HepG2 (cell line): Measurements from ENCODE around the gene THOC5. TPM values are rescaled to one million over a fixed set of nuclear protein-coding genes. Genes with fewer than 3 reads are reported as not detected.
A peak's percentile ranks its signal among the peaks of the same experiment; 100 is the strongest.

Source experiments
- BORCS8-MEF2B ChIP-seq: sonication (generic); formaldehyde crosslinking; IDR thresholded peaks from 2 replicates; pipeline ENCODE4 v1.8.0; 2022; ENCODE audit warnings: mild to moderate bottlenecking, missing genetic modification reagents
- CBFB ChIP-seq: sonication (generic); formaldehyde crosslinking; IDR thresholded peaks from 2 replicates; pipeline ENCODE4 v1.4.0; 2020; ENCODE audit warnings: missing genetic modification reagents
- CHD2 ChIP-seq: IDR thresholded peaks from 2 replicates; pipeline ENCODE4 v1.6.1; 2011; ENCODE audit warnings: low read depth, low read length, improper control_type of control experiment
- EP300 ChIP-seq, 3 experiments: sonication (generic) in 1 of 3; formaldehyde crosslinking in 1 of 3; IDR thresholded peaks; 2 replicates each; pipeline versions ENCODE4 v1.5.1 to v1.6.1; 2011 to 2020; ENCODE audit warnings: low read depth in 2 of 3, low read length in 2 of 3, borderline replicate concordance in 1 of 3, improper control_type of control experiment in 1 of 3, mild to moderate bottlenecking in 1 of 3, missing genetic modification reagents in 1 of 3, moderate library complexity in 1 of 3
- FOXA1 ChIP-seq, 2 experiments: fragments of 450-650 bp in 1 of 2; sonication (generic) in 1 of 2; formaldehyde crosslinking in 1 of 2; IDR thresholded peaks; 2 replicates each; pipeline versions ENCODE4 v1.4.0 to v1.6.1; 2016 to 2020; ENCODE audit warnings: missing genetic modification reagents in 1 of 2
- FOXP1 ChIP-seq, 2 experiments: fragments of 450-650 bp in 1 of 2; IDR thresholded peaks; 2 replicates each; pipeline ENCODE4 v1.6.1; 2017 to 2018; ENCODE audit warnings: antibody characterized with exemption in 1 of 2
- GATA4 ChIP-seq: sonication (generic); IDR thresholded peaks from 2 replicates; pipeline ENCODE4 v1.6.1; 2016; ENCODE audit warnings: antibody characterized with exemption, low read depth, borderline replicate concordance
- HMGXB4 ChIP-seq, 2 experiments: sonication (generic) in 1 of 2; formaldehyde crosslinking in 1 of 2; IDR thresholded peaks; 2 replicates each; pipeline versions ENCODE4 v1.4.0 to v1.6.1; 2018 to 2020; ENCODE audit warnings: missing genetic modification reagents in 2 of 2, borderline replicate concordance in 1 of 2, low read depth in 1 of 2, mild to moderate bottlenecking in 1 of 2, missing biosample characterization in 1 of 2
- HOXA7 ChIP-seq: sonication (generic); formaldehyde crosslinking; IDR thresholded peaks from 2 replicates; pipeline ENCODE4 v1.8.1; 2022; ENCODE audit warnings: mild to moderate bottlenecking, missing genetic modification reagents, moderate library complexity
- LCORL ChIP-seq, 2 experiments: fragments of 450-650 bp in 1 of 2; sonication (generic) in 1 of 2; formaldehyde crosslinking in 1 of 2; IDR thresholded peaks; 2 replicates each; pipeline versions ENCODE4 v1.5.0 to v1.6.1; 2017 to 2020; ENCODE audit warnings: antibody characterized with exemption in 1 of 2, missing genetic modification reagents in 1 of 2
- MED8 ChIP-seq: sonication (generic); formaldehyde crosslinking; IDR thresholded peaks from 2 replicates; pipeline ENCODE4 v1.8.1; 2023; ENCODE audit warnings: mild to moderate bottlenecking, missing genetic modification reagents; ENCODE audit not compliant: insufficient replicate concordance
- NCOR1 ChIP-seq: fragments of 200-600 bp; sonication (generic); IDR thresholded peaks from 2 replicates; pipeline ENCODE4 v1.7.0; 2017; ENCODE audit warnings: antibody characterized with exemption, low read length, borderline replicate concordance
- POLR2A ChIP-seq, 2 experiments: IDR thresholded peaks; 2 replicates each; pipeline ENCODE4 v1.6.1; 2011; ENCODE audit warnings: low read depth in 2 of 2, low read length in 2 of 2, mild to moderate bottlenecking in 1 of 2, moderate library complexity in 1 of 2; ENCODE audit not compliant: insufficient read depth in 1 of 2
- RFX1 ChIP-seq: fragments of 450-650 bp; IDR thresholded peaks from 2 replicates; pipeline ENCODE4 v1.6.1; 2017
- SOX13 ChIP-seq, 3 experiments: fragments of 450-650 bp in 1 of 3; sonication (generic) in 1 of 3; formaldehyde crosslinking in 1 of 3; IDR thresholded peaks in 2 of 3; conservative IDR thresholded peaks in 1 of 3; 2 replicates each; pipeline versions ENCODE4 v1.5.0 to v1.6.1; 2016 to 2020; ENCODE audit warnings: antibody characterized with exemption in 1 of 3, mild to moderate bottlenecking in 1 of 3, missing compliant biosample characterization in 1 of 3, missing genetic modification reagents in 1 of 3, moderate library complexity in 1 of 3
- TCF7L2 ChIP-seq: IDR thresholded peaks from 2 replicates; pipeline ENCODE4 v1.6.1; 2011; ENCODE audit warnings: mild to moderate bottlenecking, low read depth, low read length, moderate library complexity
- ZBTB21 ChIP-seq: sonication (generic); formaldehyde crosslinking; IDR thresholded peaks from 2 replicates; pipeline ENCODE4 v1.4.0; 2020; ENCODE audit warnings: missing genetic modification reagents
- ZBTB42 ChIP-seq: sonication (generic); formaldehyde crosslinking; IDR thresholded peaks from 2 replicates; pipeline ENCODE4 v1.5.0; 2020; ENCODE audit warnings: mild to moderate bottlenecking, missing genetic modification reagents
- ZNF282 ChIP-seq: fragments of 450-650 bp; IDR thresholded peaks from 2 replicates; pipeline ENCODE4 v1.6.1; 2018; ENCODE audit not compliant: partially characterized antibody
- ZNF331 ChIP-seq: sonication (generic); formaldehyde crosslinking; IDR thresholded peaks from 2 replicates; pipeline ENCODE4 v1.4.0; 2020; ENCODE audit warnings: missing genetic modification reagents
- ZNF431 ChIP-seq: sonication (generic); formaldehyde crosslinking; IDR thresholded peaks from 2 replicates; pipeline ENCODE4 v1.9.0; 2022; ENCODE audit warnings: missing genetic modification reagents, low read depth, mild to moderate bottlenecking, borderline replicate concordance
- ZNF468 ChIP-seq: sonication (generic); formaldehyde crosslinking; IDR thresholded peaks from 2 replicates; pipeline ENCODE4 v1.8.0; 2022; ENCODE audit warnings: mild to moderate bottlenecking, moderate library complexity, missing genetic modification reagents
- ZNF501 ChIP-seq: sonication (generic); formaldehyde crosslinking; IDR thresholded peaks from 2 replicates; pipeline ENCODE4 v1.5.1; 2020; ENCODE audit warnings: mild to moderate bottlenecking, moderate library complexity, missing genetic modification reagents
- ZNF605 ChIP-seq: sonication (generic); formaldehyde crosslinking; IDR thresholded peaks from 2 replicates; pipeline ENCODE4 v1.8.0; 2022; ENCODE audit warnings: mild to moderate bottlenecking, missing genetic modification reagents
- ZNF629 ChIP-seq: sonication (generic); formaldehyde crosslinking; conservative IDR thresholded peaks from 2 replicates; pipeline ENCODE4 v1.5.0; 2020; ENCODE audit warnings: missing genetic modification reagents
- ZSCAN20 ChIP-seq: sonication (generic); formaldehyde crosslinking; IDR thresholded peaks from 2 replicates; pipeline ENCODE4 v1.4.0; 2020; ENCODE audit warnings: missing genetic modification reagents, mild to moderate bottlenecking, borderline replicate concordance
- ZSCAN31 ChIP-seq: sonication (generic); formaldehyde crosslinking; IDR thresholded peaks from 2 replicates; pipeline ENCODE4 v1.5.0; 2020; ENCODE audit warnings: low read depth, mild to moderate bottlenecking, missing genetic modification reagents
- polyA plus RNA-seq, 8 experiments: library from polyadenylated mRNA; depleted of rRNA in 3 of 8; stranded (reverse) in 7 of 8; unstranded in 1 of 8; fragments of >200 nt; fragmentation: Illumina TruSeq in 4 of 8; extraction: Trizol in 4 of 8; gene quantifications; 2 replicates each; pipeline versions ENCODE4 v1.2.1 to v1.2.3, GENCODE V29; 2011 to 2016; ENCODE audit warnings: low read depth in 4 of 8, missing spikeins in 1 of 8, mixed read lengths in 1 of 8; ENCODE audit not compliant: insufficient read depth in 1 of 8
- total RNA-seq, 5 experiments: library from RNA; depleted of rRNA; stranded (reverse); fragments of >200 nt; fragmentation: Illumina TruSeq; extraction: Trizol; gene quantifications; 2 replicates each; pipeline ENCODE4 v1.2.3, GENCODE V29; 2016; ENCODE audit warnings: low read depth in 1 of 5
- TF ChIP-seq, protein P1 (sequence below): IDR thresholded peaks from 2 replicates; pipeline ENCODE4 v1.6.1; 2016; ENCODE audit warnings: control low read depth

The THOC5 gene
- total and polyA plus RNA-seq, 2 of the 13 experiments (the other 11 are each of a cell fraction or from before 2014, with no cell fraction given), result 45.8 to 46.7 TPM

DNA sequence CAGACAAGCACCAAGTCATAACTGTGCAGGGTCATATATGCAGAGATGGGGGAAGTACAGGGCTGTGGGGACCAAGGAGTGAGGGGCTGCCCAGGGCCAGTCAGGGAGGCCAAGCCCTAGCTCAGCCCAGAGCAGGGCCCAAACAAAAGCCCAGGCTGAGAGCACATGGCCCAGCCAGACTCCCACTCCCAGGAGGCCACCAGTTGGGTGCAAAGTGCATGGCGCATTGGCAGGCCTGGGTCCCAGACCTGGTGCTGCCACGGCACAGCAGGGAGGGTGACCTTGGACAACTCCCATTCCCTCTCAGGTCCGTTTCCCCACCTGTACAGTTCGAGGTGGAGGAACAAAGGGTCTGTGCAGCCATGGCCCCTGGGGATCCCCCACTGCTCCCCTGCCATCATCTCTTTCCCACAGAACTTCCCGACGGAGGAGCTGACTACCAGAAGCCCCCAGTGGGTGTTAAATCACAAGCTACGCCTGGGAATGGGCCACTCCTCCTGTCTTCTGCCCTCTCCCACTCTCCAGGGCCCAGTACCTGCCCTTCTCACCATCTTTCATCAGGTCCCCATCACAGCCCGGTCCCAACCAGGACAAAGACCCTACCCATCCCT, 26.7 kb upstream of the THOC5 start (continued):
- TF ChIP-seq HMGXB4 (CRISPR knock-in tag; IDR thresholded peaks at IDR 0.05; ENCODE audit: borderline replicate concordance in 1 of 2, low read depth in 1 of 2), result peak; percentile 40 to 51; a peak in 2 of 4 replicates
- no peak for TF ChIP-seq ZNF282
- no peak for TF ChIP-seq ZBTB21
- TF ChIP-seq POLR2A (IDR thresholded peaks at IDR 0.05; ENCODE audit: insufficient read depth in 1 of 2, low read depth in 2 of 2, low read length in 2 of 2), result peak; percentile 96 to 99
- TF ChIP-seq ZSCAN20, result no peak
- no peak for TF ChIP-seq ZBTB42 (CRISPR knock-in tag)
- TF ChIP-seq ZNF431, result peak; percentile 87; the same call in 1 of the 2 replicates
- no peak; the same call in 1 of the 2 replicates for TF ChIP-seq ZNF605 (CRISPR knock-in tag)
- TF ChIP-seq MED8 (CRISPR knock-in tag), result no peak
- no peak for TF ChIP-seq TCF7L2
- TF ChIP-seq ZNF629, result no peak; the same call in 1 of the 2 replicates
- no peak for TF ChIP-seq CHD2
- TF ChIP-seq, protein P1, sequence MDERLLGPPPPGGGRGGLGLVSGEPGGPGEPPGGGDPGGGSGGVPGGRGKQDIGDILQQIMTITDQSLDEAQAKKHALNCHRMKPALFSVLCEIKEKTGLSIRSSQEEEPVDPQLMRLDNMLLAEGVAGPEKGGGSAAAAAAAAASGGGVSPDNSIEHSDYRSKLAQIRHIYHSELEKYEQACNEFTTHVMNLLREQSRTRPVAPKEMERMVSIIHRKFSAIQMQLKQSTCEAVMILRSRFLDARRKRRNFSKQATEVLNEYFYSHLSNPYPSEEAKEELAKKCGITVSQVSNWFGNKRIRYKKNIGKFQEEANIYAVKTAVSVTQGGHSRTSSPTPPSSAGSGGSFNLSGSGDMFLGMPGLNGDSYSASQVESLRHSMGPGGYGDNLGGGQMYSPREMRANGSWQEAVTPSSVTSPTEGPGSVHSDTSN (CRISPR knock-in tag), result no peak
- peak in 1 of 2 experiments; percentile 35; a peak in 2 of 4 replicates for TF ChIP-seq EP300 (IDR thresholded peaks at IDR 0.05; ENCODE audit: low read depth in 2 of 2, low read length in 2 of 2)
- TF ChIP-seq EP300 (CRISPR knock-in tag; IDR thresholded peaks at IDR 0.05; ENCODE audit: borderline replicate concordance), result no peak; the same call in 1 of the 2 replicates
- TF ChIP-seq NCOR1, result peak; percentile 43; the same call in 1 of the 2 replicates
- TF ChIP-seq ZSCAN31 (CRISPR knock-in tag), result peak; percentile 71
- no peak for TF ChIP-seq HOXA7 (CRISPR knock-in tag)
- no peak for TF ChIP-seq RFX1
- no peak for TF ChIP-seq FOXP1 (IDR thresholded peaks at IDR 0.05)
- no peak for TF ChIP-seq FOXP1 (CRISPR knock-in tag; IDR thresholded peaks at IDR 0.05)
- peak; percentile 81 for TF ChIP-seq ZNF331
- no peak; the same call in none of the 2 replicates for TF ChIP-seq GATA4
- no peak for TF ChIP-seq FOXA1 (IDR thresholded peaks at IDR 0.05)
- TF ChIP-seq FOXA1 (CRISPR knock-in tag; IDR thresholded peaks at IDR 0.05), result no peak
- no peak for TF ChIP-seq ZNF468 (CRISPR knock-in tag)
- no peak for TF ChIP-seq SOX13 (IDR thresholded peaks at IDR 0.05)
- peak; percentile 29 to 64; a peak in 2 of 4 replicates for TF ChIP-seq SOX13 (CRISPR knock-in tag; conservative IDR thresholded peaks at IDR 0.05 in 1 of 2, IDR thresholded peaks at IDR 0.05 in 1 of 2)
- TF ChIP-seq LCORL (IDR thresholded peaks at IDR 0.05), result no peak
- peak; percentile 91 for TF ChIP-seq LCORL (CRISPR knock-in tag; IDR thresholded peaks at IDR 0.05)
- peak; percentile 66; the same call in 1 of the 2 replicates for TF ChIP-seq CBFB (CRISPR knock-in tag)
- TF ChIP-seq ZNF501 (CRISPR knock-in tag), result peak; percentile 12; the same call in 1 of the 2 replicates
- peak; percentile 88 for TF ChIP-seq BORCS8-MEF2B (CRISPR knock-in tag)
